ENCODE measurements around the gene PCDHGA5.
A peak's percentile ranks its signal among the peaks of the same experiment; 100 is the strongest.

- TF ChIP-seq CTCF (optimal IDR thresholded peaks at IDR 0.05 in 1 of 3, IDR thresholded peaks at IDR 0.05 in 1 of 3, conservative IDR thresholded peaks at IDR 0.05 in 1 of 3; ENCODE audit: extremely low read depth in 1 of 3, insufficient read depth in 2 of 3, low read length in 3 of 3) (peak in 2 of 3 experiments; percentile 4 to 28), EZH2 (IDR thresholded peaks at IDR 0.05; ENCODE audit: low read length) (no peak)
Measured at GRCh38 chr5:141359790-141360426, 4.1 kb upstream of the PCDHGA5 start, which contains the start of gene PCDHGB2.

All from keratinocyte (primary cell).